Ishikawa (cell line): ENCODE measurements around the gene CFL1.

ENCODE experiments used
- CEBPB ChIP-seq: IDR thresholded peaks from 2 replicates; pipeline ENCODE4 v1.6.1; 2012
- CREB1 ChIP-seq: IDR thresholded peaks from 2 replicates; pipeline ENCODE4 v1.6.1; 2012; ENCODE audit warnings: low read depth
- EGR1 ChIP-seq: IDR thresholded peaks from 2 replicates; pipeline ENCODE4 v1.6.1; 2012
- EP300 ChIP-seq: IDR thresholded peaks from 2 replicates; pipeline ENCODE4 v1.6.1; 2012; ENCODE audit warnings: borderline replicate concordance
- FOXM1 ChIP-seq: IDR thresholded peaks from 2 replicates; pipeline ENCODE4 v1.6.1; 2012; ENCODE audit warnings: low read depth, borderline replicate concordance
- NFIC ChIP-seq: IDR thresholded peaks from 2 replicates; pipeline ENCODE4 v1.6.1; 2012
- RAD21 ChIP-seq: IDR thresholded peaks from 2 replicates; pipeline ENCODE4 v1.6.1; 2012; ENCODE audit warnings: low read depth
- REST ChIP-seq: IDR thresholded peaks from 2 replicates; pipeline ENCODE4 v1.6.1; 2012; ENCODE audit warnings: low read depth, mild to moderate bottlenecking
- TAF1 ChIP-seq: IDR thresholded peaks from 2 replicates; pipeline ENCODE4 v1.6.1; 2012; ENCODE audit warnings: low read depth, mild to moderate bottlenecking
- TCF12 ChIP-seq: IDR thresholded peaks from 2 replicates; pipeline ENCODE4 v1.6.1; 2012; ENCODE audit warnings: low read depth
- TEAD4 ChIP-seq: IDR thresholded peaks from 2 replicates; pipeline ENCODE4 v1.6.1; 2012
- YY1 ChIP-seq: IDR thresholded peaks from 2 replicates; pipeline ENCODE4 v1.6.1; 2012; ENCODE audit warnings: low read depth
- ZBTB7A ChIP-seq: IDR thresholded peaks from 2 replicates; pipeline ENCODE4 v1.6.1; 2012; ENCODE audit warnings: low read depth
- TF ChIP-seq, protein P1 (sequence below): IDR thresholded peaks from 2 replicates; pipeline ENCODE4 v1.6.1; 2012
- TF ChIP-seq, protein P2 (sequence below): IDR thresholded peaks from 2 replicates; pipeline ENCODE4 v1.6.1; 2012

Gene CFL1

GRCh38 chr11:65834202-65834601 is 23.8 kb downstream of the CFL1 start:
- TF ChIP-seq CREB1 = no peak
- no peak for TF ChIP-seq EGR1
- no peak for TF ChIP-seq EP300
- TF ChIP-seq TEAD4 = no peak
- no peak for TF ChIP-seq YY1
- TF ChIP-seq, protein P1, sequence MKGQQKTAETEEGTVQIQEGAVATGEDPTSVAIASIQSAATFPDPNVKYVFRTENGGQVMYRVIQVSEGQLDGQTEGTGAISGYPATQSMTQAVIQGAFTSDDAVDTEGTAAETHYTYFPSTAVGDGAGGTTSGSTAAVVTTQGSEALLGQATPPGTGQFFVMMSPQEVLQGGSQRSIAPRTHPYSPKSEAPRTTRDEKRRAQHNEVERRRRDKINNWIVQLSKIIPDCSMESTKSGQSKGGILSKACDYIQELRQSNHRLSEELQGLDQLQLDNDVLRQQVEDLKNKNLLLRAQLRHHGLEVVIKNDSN = no peak
- no peak for TF ChIP-seq NFIC
- TF ChIP-seq RAD21 = no peak
- TF ChIP-seq, protein P2, sequence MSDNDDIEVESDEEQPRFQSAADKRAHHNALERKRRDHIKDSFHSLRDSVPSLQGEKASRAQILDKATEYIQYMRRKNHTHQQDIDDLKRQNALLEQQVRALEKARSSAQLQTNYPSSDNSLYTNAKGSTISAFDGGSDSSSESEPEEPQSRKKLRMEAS = no peak
- TF ChIP-seq ZBTB7A = no peak
- TF ChIP-seq TAF1 = no peak
- no peak for TF ChIP-seq FOXM1
- TF ChIP-seq CEBPB = no peak
- TF ChIP-seq TCF12 = no peak
- TF ChIP-seq REST = no peak

- TF ChIP-seq EP300 = no peak
- TF ChIP-seq TAF1 = no peak
- TF ChIP-seq TEAD4 = no peak
- no peak for TF ChIP-seq ZBTB7A
- no peak for TF ChIP-seq NFIC
- TF ChIP-seq, protein P2 = peak; percentile 48; the same call in 1 of the 2 replicates
- no peak for TF ChIP-seq TCF12
- TF ChIP-seq FOXM1 = no peak
- TF ChIP-seq EGR1 = 0 out of 2 replicates have a peak, but pooled peaks have one; percentile 25
- peak; percentile 32; the same call in 1 of the 2 replicates for TF ChIP-seq CREB1
- TF ChIP-seq, protein P1 = no peak
- TF ChIP-seq CEBPB = no peak
These were observed 24.5 kb downstream of the CFL1 start, which contains the start of gene SNX32 for GRCh38 chr11:65833297-65834030. TSS of gene SNX32 (plus strand) at chr11:65833963. CDS start at chr11:65834066, 103 bp downstream.

DNA sequence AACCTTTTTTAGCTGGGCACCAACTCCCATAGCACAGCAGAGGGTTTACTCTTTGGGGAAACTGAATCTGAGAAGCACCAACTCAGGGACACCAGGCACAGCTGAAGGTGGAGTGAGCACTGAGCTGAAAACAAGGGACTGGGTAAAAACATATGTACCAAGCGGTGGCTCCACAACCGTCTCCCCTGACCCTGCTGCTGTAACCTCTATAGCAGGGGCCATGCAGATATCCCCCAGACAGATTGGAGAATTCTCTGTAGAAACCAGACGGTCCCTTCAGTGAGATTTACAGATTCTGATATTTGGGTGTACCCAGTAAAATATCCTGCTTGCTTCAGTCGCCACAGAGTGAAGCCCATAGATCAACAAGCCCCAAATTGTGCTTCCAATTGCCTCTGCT is 28.5 kb downstream of the CFL1 start:
- TF ChIP-seq ZBTB7A (no peak), REST (no peak), CREB1 (no peak), TCF12 (no peak), FOXM1 (no peak), TAF1 (no peak), YY1 (no peak), EP300 (no peak), EGR1 (no peak), RAD21 (no peak)
- TF ChIP-seq, protein P1 = no peak
- TF ChIP-seq, protein P2 = no peak

GRCh38 chr11:65826984-65827735 is 30.8 kb downstream of the CFL1 start:
- TF ChIP-seq, protein P2 = no peak
- TF ChIP-seq YY1 (no peak), TEAD4 (no peak), CEBPB (no peak), CREB1 (no peak)
- TF ChIP-seq, protein P1 = no peak
